Fibroblast of lung (primary cell): ENCODE measurements around the gene TXNL4B. TPM values are rescaled to one million over a fixed set of nuclear protein-coding genes. Genes with fewer than 3 reads are reported as not detected.

Experiments
- DNase-seq, 2 donors: peaks; one replicate each; pipeline versions ENCODE4 v3.0.0 to v3.0.0-alpha.2; 2010; ENCODE audit warnings: low read depth in 2 of 2
- H2AFZ ChIP-seq: 2 replicates; pipeline ENCODE4 v1.5.1; 2012; ENCODE audit warnings: low read length, control low read depth, inconsistent platforms
- H3K27ac ChIP-seq: 2 replicates; pipeline ENCODE4 v1.5.1; 2011; ENCODE audit warnings: low read length, control low read depth; ENCODE audit not compliant: insufficient read depth
- H3K27me3 ChIP-seq: 2 replicates; pipeline ENCODE4 v1.5.1; 2011; ENCODE audit warnings: mild to moderate bottlenecking, low read length; ENCODE audit not compliant: control insufficient read depth, insufficient read depth
- H3K36me3 ChIP-seq: 2 replicates; pipeline ENCODE4 v1.5.1; 2011; ENCODE audit warnings: low read length; ENCODE audit not compliant: control insufficient read depth, insufficient read depth
- H3K4me1 ChIP-seq: 2 replicates; pipeline ENCODE4 v1.5.1; 2011; ENCODE audit warnings: low read length; ENCODE audit not compliant: control insufficient read depth, insufficient read depth; ENCODE audit errors: extremely low read depth
- H3K4me2 ChIP-seq: 2 replicates; pipeline ENCODE4 v1.5.1; 2011; ENCODE audit warnings: low read length, control low read depth; ENCODE audit not compliant: insufficient read depth; ENCODE audit errors: extremely low read depth
- H3K4me3 ChIP-seq, 4 experiments: fragments of 200-600 bp in 1 of 4; sonication (generic) in 1 of 4; replicated peaks in 1 of 4; 2 replicates each; pipeline ENCODE4 v1.5.1; 2011 to 2016; ENCODE audit warnings: low read length in 4 of 4, low read depth in 3 of 4, mild to moderate bottlenecking in 3 of 4, control low read depth in 2 of 4, inconsistent platforms in 1 of 4, mixed read lengths in 1 of 4; ENCODE audit not compliant: insufficient read depth in 1 of 4; ENCODE audit errors: control extremely low read depth in 1 of 4
- H3K79me2 ChIP-seq: 2 replicates; pipeline ENCODE4 v1.5.1; 2012; ENCODE audit warnings: mild to moderate bottlenecking, low read length, inconsistent platforms; ENCODE audit not compliant: control insufficient read depth, insufficient read depth
- H3K9ac ChIP-seq: 2 replicates; pipeline ENCODE4 v1.5.1; 2011; ENCODE audit warnings: mild to moderate bottlenecking, low read length, control low read depth; ENCODE audit not compliant: insufficient read depth
- H3K9me3 ChIP-seq: 2 replicates; pipeline ENCODE4 v1.5.1; 2012; ENCODE audit warnings: low read depth, low read length; ENCODE audit not compliant: control insufficient read depth, insufficient read depth
- H4K20me1 ChIP-seq: 2 replicates; pipeline ENCODE4 v1.5.1; 2011; ENCODE audit warnings: low read length; ENCODE audit not compliant: control insufficient read depth, insufficient read depth; ENCODE audit errors: extremely low read depth
- CTCF ChIP-seq, 2 donors: IDR thresholded peaks in 1 of 2; conservative IDR thresholded peaks in 1 of 2; 1 replicate in 1 of 2; 2 replicates in 1 of 2; pipeline ENCODE4 v1.5.1; 2011 to 2012; ENCODE audit warnings: low read length in 2 of 2, control low read depth in 1 of 2, inconsistent platforms in 1 of 2, low read depth in 1 of 2, mild to moderate bottlenecking in 1 of 2
- EZH2 ChIP-seq: IDR thresholded peaks from 2 replicates; pipeline ENCODE4 v1.5.1; 2012; ENCODE audit warnings: low read length, control low read depth, mild to moderate bottlenecking; ENCODE audit errors: missing control alignments
- polyA plus RNA-seq, 2 donors: library from polyadenylated mRNA; depleted of rRNA in 1 of 2; stranded (reverse) in 1 of 2; unstranded in 1 of 2; fragments of >200 nt; gene quantifications; 2 replicates each; pipeline ENCODE4 v1.2.1, GENCODE V29; 2011 to 2012; ENCODE audit warnings: missing spikeins in 1 of 2
- total RNA-seq: library from RNA; depleted of rRNA; stranded (reverse); fragments of >200 nt; gene quantifications from 2 replicates; pipeline ENCODE4 v1.2.1, GENCODE V29; 2014

TXNL4B gene
- total and polyA plus RNA-seq, 2 donors (not counting 1 experiment from before 2014, with no cell fraction given), result 8.3 to 14.5 TPM

- Histone ChIP-seq H3K4me2 (no peak overlapping the region), H3K4me3 (no peak overlapping the region), H3K79me2 (no peaks in the 10 kb centered on the region), H3K27ac (no peak overlapping the region), H3K27me3 (no peaks in the 10 kb centered on the region), H2AFZ (no peak overlapping the region), H4K20me1 (no peaks in the 10 kb centered on the region), H3K9me3 (no peaks in the 10 kb centered on the region), H3K4me1 (no peaks in the 10 kb centered on the region), H3K36me3 (peaks cover 38% of the 10 kb centered on the region), H3K9ac (no peak overlapping the region)
- DNase-seq, result no peak
- TF ChIP-seq CTCF (conservative IDR thresholded peaks at IDR 0.05 in 1 of 2, IDR thresholded peaks at IDR 0.05 in 1 of 2; ENCODE audit: low read depth in 1 of 2, low read length in 2 of 2) (no peak), EZH2 (no peak)
Measured at GRCh38 chr16:72105978-72106377, 12.6 kb upstream of the TXNL4B start.

- H3K27me3 ChIP-seq, result no peaks in the 10 kb centered on the region
- H3K79me2 ChIP-seq, result no peaks in the 10 kb centered on the region
- H3K27ac ChIP-seq, result no peak overlapping the region
- H4K20me1 ChIP-seq, result no peaks in the 10 kb centered on the region
- no peak for TF ChIP-seq CTCF (conservative IDR thresholded peaks at IDR 0.05 in 1 of 2, IDR thresholded peaks at IDR 0.05 in 1 of 2; ENCODE audit: low read depth in 1 of 2, low read length in 2 of 2)
- TF ChIP-seq EZH2, result no peak
- H3K9me3 ChIP-seq, result no peaks in the 10 kb centered on the region
- DNase-seq, result no peak
- H2AFZ ChIP-seq, result no peak overlapping the region
- H3K36me3 ChIP-seq, result peaks cover 42% of the 10 kb centered on the region
- no peaks in the 10 kb centered on the region for H3K4me1 ChIP-seq
- H3K4me3 ChIP-seq, result no peak overlapping the region
- H3K4me2 ChIP-seq, result no peak overlapping the region
- no peak overlapping the region for H3K9ac ChIP-seq
Measured at GRCh38 chr16:72104905-72105304, 11.5 kb upstream of the TXNL4B start.

GRCh38 chr16:72101195-72101594 lies 7.8 kb upstream of the TXNL4B start:
- H3K36me3 ChIP-seq, result peaks cover 52% of the 10 kb centered on the region
- TF ChIP-seq EZH2 (no peak), CTCF (conservative IDR thresholded peaks at IDR 0.05 in 1 of 2, IDR thresholded peaks at IDR 0.05 in 1 of 2; ENCODE audit: low read depth in 1 of 2, low read length in 2 of 2) (no peak)

More at GRCh38 chr16:72101195-72101594, 7.8 kb upstream of the TXNL4B start:
- no peaks in the 10 kb centered on the region for H4K20me1 ChIP-seq
- no peak overlapping the region for H3K27ac ChIP-seq
- H3K79me2 ChIP-seq, result peaks cover 5% of the 10 kb centered on the region
- H3K9ac ChIP-seq, result no peak overlapping the region
- no peaks in the 10 kb centered on the region for H3K9me3 ChIP-seq
- no peak overlapping the region for H2AFZ ChIP-seq
- H3K4me3 ChIP-seq, result no peak overlapping the region
- H3K4me2 ChIP-seq, result no peak overlapping the region
- no peak for DNase-seq
- no peaks in the 10 kb centered on the region for H3K27me3 ChIP-seq
- H3K4me1 ChIP-seq, result no peaks in the 10 kb centered on the region
